Muscle layer of colon (tissue), 2 donors: ENCODE measurements around the gene HMHB1.

ENCODE experiments used
- H3K27ac ChIP-seq: one replicate; pipeline ENCODE4 v1.7.0; 2013; ENCODE audit warnings: low read depth, mild to moderate bottlenecking, low read length, moderate library complexity
- H3K27me3 ChIP-seq, 2 donors: one replicate each; pipeline ENCODE4 v1.7.0; 2013; ENCODE audit warnings: low read length in 2 of 2, mild to moderate bottlenecking in 2 of 2; ENCODE audit not compliant: insufficient read depth in 2 of 2, control insufficient read depth in 1 of 2
- H3K36me3 ChIP-seq: one replicate; pipeline ENCODE4 v1.7.0; 2013; ENCODE audit warnings: mild to moderate bottlenecking, low read length; ENCODE audit not compliant: insufficient read depth
- H3K4me1 ChIP-seq: one replicate; pipeline ENCODE4 v1.7.0; 2013; ENCODE audit warnings: mild to moderate bottlenecking, low read length; ENCODE audit not compliant: insufficient read depth
- H3K4me3 ChIP-seq, 2 donors: one replicate each; pipeline ENCODE4 v1.7.0; 2013; ENCODE audit warnings: low read length in 2 of 2, low read depth in 1 of 2, mild to moderate bottlenecking in 1 of 2, moderate library complexity in 1 of 2
- H3K9ac ChIP-seq: one replicate; pipeline ENCODE4 v1.7.0; 2013; ENCODE audit warnings: low read length
- H3K9me3 ChIP-seq: one replicate; pipeline ENCODE4 v1.7.0; 2013; ENCODE audit warnings: mild to moderate bottlenecking, low read length
- donor health status: abdominal sarcoma.
- donor health status: Adenocarcinoma of cecum.

HMHB1 gene

GRCh38 chr5:143812085-143812705, at the start of gene HMHB1:
Gene HMHB1 (plus strand): TSS chr5:143812161.
- no peaks in the 10 kb centered on the region for H3K9me3 ChIP-seq
- no peaks in the 10 kb centered on the region for H3K27me3 ChIP-seq
- H3K9ac ChIP-seq, result no peak within 1 kb of the TSS
- no peaks in the 10 kb centered on the region for H3K36me3 ChIP-seq
- no peak within 1 kb of the TSS for H3K27ac ChIP-seq
- no peaks in the 10 kb centered on the region for H3K4me1 ChIP-seq
- H3K4me3 ChIP-seq, result no peak within 1 kb of the TSS

GRCh38 chr5:143762636-143763220, 49.2 kb upstream of the HMHB1 start:
- Histone ChIP-seq H3K27me3 (no peaks in the 10 kb centered on the region), H3K9me3 (no peaks in the 10 kb centered on the region), H3K36me3 (no peaks in the 10 kb centered on the region), H3K27ac (no peak overlapping the region), H3K4me3 (no peak overlapping the region), H3K4me1 (peaks cover 6% of the 10 kb centered on the region), H3K9ac (no peak overlapping the region)

- Histone ChIP-seq H3K4me1 (peaks cover 12% of the 10 kb centered on the region), H3K9me3 (no peaks in the 10 kb centered on the region), H3K36me3 (no peaks in the 10 kb centered on the region), H3K27me3 (no peaks in the 10 kb centered on the region), H3K4me3 (no peak overlapping the region), H3K27ac (no peak overlapping the region), H3K9ac (no peak overlapping the region)
Observed at GRCh38 chr5:143767162-143767561, 44.8 kb upstream of the HMHB1 start.

- Histone ChIP-seq H3K36me3 (no peaks in the 10 kb centered on the region), H3K4me3 (no peak overlapping the region), H3K27me3 (no peaks in the 10 kb centered on the region), H3K9me3 (no peaks in the 10 kb centered on the region), H3K9ac (no peak overlapping the region), H3K4me1 (peaks cover 12% of the 10 kb centered on the region), H3K27ac (no peak overlapping the region)
Observed at GRCh38 chr5:143769026-143769786, 42.8 kb upstream of the HMHB1 start.

- Histone ChIP-seq H3K36me3 (no peaks in the 10 kb centered on the region), H3K4me3 (no peak overlapping the region), H3K27ac (no peak overlapping the region), H3K27me3 (no peaks in the 10 kb centered on the region), H3K9ac (no peak overlapping the region), H3K9me3 (no peaks in the 10 kb centered on the region), H3K4me1 (peaks cover 12% of the 10 kb centered on the region)
Observed at GRCh38 chr5:143770450-143770849, 41.5 kb upstream of the HMHB1 start.

GRCh38 chr5:143771189-143771588, 40.8 kb upstream of the HMHB1 start:
- H3K4me1 ChIP-seq, result peaks cover 12% of the 10 kb centered on the region
- H3K36me3 ChIP-seq, result no peaks in the 10 kb centered on the region
- H3K9ac ChIP-seq, result no peak overlapping the region
- H3K27ac ChIP-seq, result no peak overlapping the region
- no peaks in the 10 kb centered on the region for H3K9me3 ChIP-seq
- no peak overlapping the region for H3K4me3 ChIP-seq
- H3K27me3 ChIP-seq, result no peaks in the 10 kb centered on the region

- H3K9ac ChIP-seq, result no peak overlapping the region
- no peaks in the 10 kb centered on the region for H3K36me3 ChIP-seq
- no peaks in the 10 kb centered on the region for H3K27me3 ChIP-seq
- no peaks in the 10 kb centered on the region for H3K9me3 ChIP-seq
- no peak overlapping the region for H3K27ac ChIP-seq
- H3K4me3 ChIP-seq, result no peak overlapping the region
- peaks cover 12% of the 10 kb centered on the region for H3K4me1 ChIP-seq
Observed at GRCh38 chr5:143771602-143772001, 40.4 kb upstream of the HMHB1 start.

- Histone ChIP-seq H3K4me1 (peaks cover 12% of the 10 kb centered on the region), H3K9me3 (no peaks in the 10 kb centered on the region)
Observed at GRCh38 chr5:143772621-143773020, 39.3 kb upstream of the HMHB1 start.

GRCh38 chr5:143775258-143775657, 36.7 kb upstream of the HMHB1 start:
- Histone ChIP-seq H3K4me3 (no peak overlapping the region), H3K27me3 (no peaks in the 10 kb centered on the region), H3K9ac (no peak overlapping the region), H3K9me3 (no peaks in the 10 kb centered on the region), H3K4me1 (peaks cover 12% of the 10 kb centered on the region), H3K36me3 (no peaks in the 10 kb centered on the region), H3K27ac (no peak overlapping the region)

More at GRCh38 chr5:143772621-143773020, 39.3 kb upstream of the HMHB1 start:
- Histone ChIP-seq H3K27ac (no peak overlapping the region), H3K27me3 (no peaks in the 10 kb centered on the region), H3K36me3 (no peaks in the 10 kb centered on the region), H3K4me3 (no peak overlapping the region), H3K9ac (no peak overlapping the region)

- H3K9me3 ChIP-seq, result no peaks in the 10 kb centered on the region
- no peak overlapping the region for H3K27ac ChIP-seq
- H3K36me3 ChIP-seq, result no peaks in the 10 kb centered on the region
- H3K4me3 ChIP-seq, result no peak overlapping the region
- H3K4me1 ChIP-seq, result no peaks in the 10 kb centered on the region
- H3K9ac ChIP-seq, result no peak overlapping the region
- H3K27me3 ChIP-seq, result no peaks in the 10 kb centered on the region
Observed at GRCh38 chr5:143776951-143777350, 35.0 kb upstream of the HMHB1 start.

- Histone ChIP-seq H3K4me1 (no peaks in the 10 kb centered on the region), H3K27me3 (no peaks in the 10 kb centered on the region), H3K9ac (no peak overlapping the region), H3K4me3 (no peak overlapping the region), H3K9me3 (no peaks in the 10 kb centered on the region), H3K27ac (no peak overlapping the region), H3K36me3 (no peaks in the 10 kb centered on the region)
Observed at GRCh38 chr5:143779506-143779905, 32.5 kb upstream of the HMHB1 start.
